Ishikawa (cell line): ENCODE results near the gene PFDN4.

Experiments used
- CEBPB ChIP-seq: IDR thresholded peaks from 2 replicates; pipeline ENCODE4 v1.6.1; 2012
- CREB1 ChIP-seq: IDR thresholded peaks from 2 replicates; pipeline ENCODE4 v1.6.1; 2012; ENCODE audit warnings: low read depth
- EP300 ChIP-seq: IDR thresholded peaks from 2 replicates; pipeline ENCODE4 v1.6.1; 2012; ENCODE audit warnings: borderline replicate concordance
- NFIC ChIP-seq: IDR thresholded peaks from 2 replicates; pipeline ENCODE4 v1.6.1; 2012
- RAD21 ChIP-seq: IDR thresholded peaks from 2 replicates; pipeline ENCODE4 v1.6.1; 2012; ENCODE audit warnings: low read depth
- TAF1 ChIP-seq: IDR thresholded peaks from 2 replicates; pipeline ENCODE4 v1.6.1; 2012; ENCODE audit warnings: low read depth, mild to moderate bottlenecking
- TCF12 ChIP-seq: IDR thresholded peaks from 2 replicates; pipeline ENCODE4 v1.6.1; 2012; ENCODE audit warnings: low read depth
- TEAD4 ChIP-seq: IDR thresholded peaks from 2 replicates; pipeline ENCODE4 v1.6.1; 2012
- TF ChIP-seq, protein P1 (sequence below): IDR thresholded peaks from 2 replicates; pipeline ENCODE4 v1.6.1; 2012; ENCODE audit warnings: low read depth, mild to moderate bottlenecking
- TF ChIP-seq, protein P2 (sequence below): IDR thresholded peaks from 2 replicates; pipeline ENCODE4 v1.6.1; 2012

DNA sequence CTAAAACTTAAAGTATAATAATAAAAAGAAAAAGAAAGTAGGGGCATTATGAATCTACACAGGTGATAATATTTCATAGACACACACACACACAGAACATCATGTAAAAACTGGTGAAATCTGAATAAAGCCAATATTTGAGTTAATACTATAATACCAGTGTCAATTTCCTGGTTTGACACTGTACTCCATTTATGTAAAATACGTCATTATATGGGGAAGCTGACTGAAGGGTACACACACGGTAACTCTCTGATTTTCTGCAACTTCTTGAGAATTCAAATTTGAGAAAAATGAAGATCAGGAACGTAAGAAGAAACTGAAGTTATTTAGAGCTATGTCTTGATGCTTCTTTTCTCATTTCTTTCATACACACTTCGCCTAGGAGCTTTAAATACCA, 36.2 kb downstream of the PFDN4 start:
- TF ChIP-seq, protein P1, sequence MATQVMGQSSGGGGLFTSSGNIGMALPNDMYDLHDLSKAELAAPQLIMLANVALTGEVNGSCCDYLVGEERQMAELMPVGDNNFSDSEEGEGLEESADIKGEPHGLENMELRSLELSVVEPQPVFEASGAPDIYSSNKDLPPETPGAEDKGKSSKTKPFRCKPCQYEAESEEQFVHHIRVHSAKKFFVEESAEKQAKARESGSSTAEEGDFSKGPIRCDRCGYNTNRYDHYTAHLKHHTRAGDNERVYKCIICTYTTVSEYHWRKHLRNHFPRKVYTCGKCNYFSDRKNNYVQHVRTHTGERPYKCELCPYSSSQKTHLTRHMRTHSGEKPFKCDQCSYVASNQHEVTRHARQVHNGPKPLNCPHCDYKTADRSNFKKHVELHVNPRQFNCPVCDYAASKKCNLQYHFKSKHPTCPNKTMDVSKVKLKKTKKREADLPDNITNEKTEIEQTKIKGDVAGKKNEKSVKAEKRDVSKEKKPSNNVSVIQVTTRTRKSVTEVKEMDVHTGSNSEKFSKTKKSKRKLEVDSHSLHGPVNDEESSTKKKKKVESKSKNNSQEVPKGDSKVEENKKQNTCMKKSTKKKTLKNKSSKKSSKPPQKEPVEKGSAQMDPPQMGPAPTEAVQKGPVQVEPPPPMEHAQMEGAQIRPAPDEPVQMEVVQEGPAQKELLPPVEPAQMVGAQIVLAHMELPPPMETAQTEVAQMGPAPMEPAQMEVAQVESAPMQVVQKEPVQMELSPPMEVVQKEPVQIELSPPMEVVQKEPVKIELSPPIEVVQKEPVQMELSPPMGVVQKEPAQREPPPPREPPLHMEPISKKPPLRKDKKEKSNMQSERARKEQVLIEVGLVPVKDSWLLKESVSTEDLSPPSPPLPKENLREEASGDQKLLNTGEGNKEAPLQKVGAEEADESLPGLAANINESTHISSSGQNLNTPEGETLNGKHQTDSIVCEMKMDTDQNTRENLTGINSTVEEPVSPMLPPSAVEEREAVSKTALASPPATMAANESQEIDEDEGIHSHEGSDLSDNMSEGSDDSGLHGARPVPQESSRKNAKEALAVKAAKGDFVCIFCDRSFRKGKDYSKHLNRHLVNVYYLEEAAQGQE: no peak
- TF ChIP-seq EP300 (no peak), RAD21 (no peak), TAF1 (no peak), CREB1 (no peak), NFIC (no peak), CEBPB (no peak), TEAD4 (no peak), TCF12 (no peak)
- TF ChIP-seq, protein P2, sequence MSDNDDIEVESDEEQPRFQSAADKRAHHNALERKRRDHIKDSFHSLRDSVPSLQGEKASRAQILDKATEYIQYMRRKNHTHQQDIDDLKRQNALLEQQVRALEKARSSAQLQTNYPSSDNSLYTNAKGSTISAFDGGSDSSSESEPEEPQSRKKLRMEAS: no peak
